GM18508 (cell line): ENCODE results near the gene SLC7A7.
A peak's percentile ranks its signal among the peaks of the same experiment; 100 is the strongest.
"Not testable (repeated sequence)": the region's sequence is repeated elsewhere in the genome, so short reads cannot be mapped to it uniquely, and the experiment has no call there.

ENCODE experiments used
- ATAC-seq: cut with Tn5 transposase; IDR thresholded peaks from one replicate; pipeline ENCODE4 v1.9.1; 2021; ENCODE audit warnings: moderate number of reproducible peaks; ENCODE audit not compliant: insufficient read depth, unreplicated experiment

Gene SLC7A7

GRCh38 chr14:22844221-22845102, 29.2 kb upstream of the SLC7A7 start:
- no peak for ATAC-seq

- ATAC-seq, result no peak
These were observed 28.1 kb upstream of the SLC7A7 start for GRCh38 chr14:22843123-22843925.

- no peak for ATAC-seq
These were observed 27.2 kb upstream of the SLC7A7 start for GRCh38 chr14:22842211-22843122.

GRCh38 chr14:22841769-22842168, 26.5 kb upstream of the SLC7A7 start:
- ATAC-seq, result no peak

- ATAC-seq, result no peak
These were observed 26.1 kb upstream of the SLC7A7 start for GRCh38 chr14:22841311-22841710.

GRCh38 chr14:22839159-22839779, 24.0 kb upstream of the SLC7A7 start:
- ATAC-seq, result no peak

GRCh38 chr14:22838631-22839041, 23.4 kb upstream of the SLC7A7 start:
- ATAC-seq, result no peak

- ATAC-seq, result no peak
These were observed 22.7 kb upstream of the SLC7A7 start for GRCh38 chr14:22837750-22838538.

- no peak for ATAC-seq
These were observed 22.0 kb upstream of the SLC7A7 start for GRCh38 chr14:22837114-22837749.

- ATAC-seq, result no peak
These were observed 21.3 kb upstream of the SLC7A7 start, which contains the start of gene MMP14 for GRCh38 chr14:22836301-22837113. MMP14 (plus strand) TSS chr14:22836585; CDS start chr14:22836818, 233 bp downstream.

GRCh38 chr14:22835505-22835904, 20.3 kb upstream of the SLC7A7 start:
- no peak for ATAC-seq

- no peak for ATAC-seq
These were observed 15.3 kb upstream of the SLC7A7 start for GRCh38 chr14:22830443-22831010.

GRCh38 chr14:22829661-22830442, 14.6 kb upstream of the SLC7A7 start, which contains the start of gene MRPL52:
MRPL52 (plus strand) TSS chr14:22829887; CDS start chr14:22829913, 26 bp downstream.
- peak; percentile 44 for ATAC-seq

GRCh38 chr14:22829076-22829660, 13.9 kb upstream of the SLC7A7 start:
- not testable (repeated sequence) for ATAC-seq

- ATAC-seq, result no peak
These were observed 9.6 kb upstream of the SLC7A7 start for GRCh38 chr14:22824711-22825359.
